Measurements from ENCODE around the gene AUTS2. TPM values are rescaled to one million over a fixed set of nuclear protein-coding genes. Genes with fewer than 3 reads are reported as not detected.

The AUTS2 gene
- total and polyA plus RNA-seq, 2 donors (not counting 1 experiment from before 2014, with no cell fraction given): 0.60 to 9.1 TPM

DNA sequence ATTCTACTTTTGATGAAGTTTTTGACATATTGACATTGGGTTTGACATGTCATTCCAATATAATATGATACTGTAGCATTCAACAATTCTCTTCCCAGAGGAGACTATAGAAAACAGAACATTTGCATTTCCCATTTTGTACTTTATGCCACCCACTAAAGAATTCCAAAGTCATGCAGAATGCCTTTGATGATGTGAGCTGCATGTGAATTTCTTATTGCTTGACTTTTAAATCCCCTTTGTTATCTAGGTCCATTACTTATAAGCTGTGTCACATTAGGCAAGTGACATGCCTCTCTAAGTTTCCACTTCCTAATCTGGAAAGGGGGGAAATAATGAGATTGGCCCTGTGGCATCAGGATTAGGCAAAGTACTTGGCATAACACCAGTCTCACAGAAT lies 436.7 kb downstream of the AUTS2 start:
- no peak for TF ChIP-seq EZH2 (IDR thresholded peaks at IDR 0.05; ENCODE audit: low read length, missing control alignments)
- TF ChIP-seq, protein P1, sequence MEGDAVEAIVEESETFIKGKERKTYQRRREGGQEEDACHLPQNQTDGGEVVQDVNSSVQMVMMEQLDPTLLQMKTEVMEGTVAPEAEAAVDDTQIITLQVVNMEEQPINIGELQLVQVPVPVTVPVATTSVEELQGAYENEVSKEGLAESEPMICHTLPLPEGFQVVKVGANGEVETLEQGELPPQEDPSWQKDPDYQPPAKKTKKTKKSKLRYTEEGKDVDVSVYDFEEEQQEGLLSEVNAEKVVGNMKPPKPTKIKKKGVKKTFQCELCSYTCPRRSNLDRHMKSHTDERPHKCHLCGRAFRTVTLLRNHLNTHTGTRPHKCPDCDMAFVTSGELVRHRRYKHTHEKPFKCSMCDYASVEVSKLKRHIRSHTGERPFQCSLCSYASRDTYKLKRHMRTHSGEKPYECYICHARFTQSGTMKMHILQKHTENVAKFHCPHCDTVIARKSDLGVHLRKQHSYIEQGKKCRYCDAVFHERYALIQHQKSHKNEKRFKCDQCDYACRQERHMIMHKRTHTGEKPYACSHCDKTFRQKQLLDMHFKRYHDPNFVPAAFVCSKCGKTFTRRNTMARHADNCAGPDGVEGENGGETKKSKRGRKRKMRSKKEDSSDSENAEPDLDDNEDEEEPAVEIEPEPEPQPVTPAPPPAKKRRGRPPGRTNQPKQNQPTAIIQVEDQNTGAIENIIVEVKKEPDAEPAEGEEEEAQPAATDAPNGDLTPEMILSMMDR (conservative IDR thresholded peaks at IDR 0.05 in 1 of 2, IDR thresholded peaks at IDR 0.05 in 1 of 2; ENCODE audit: low read depth in 1 of 2, low read length in 2 of 2): no peak
- H3K4me3 ChIP-seq (replicated peaks in 1 of 4; ENCODE audit: control extremely low read depth in 1 of 4, insufficient read depth in 1 of 4, low read depth in 3 of 4, low read length in 4 of 4): no peak overlapping the region
- H3K4me2 ChIP-seq (ENCODE audit: extremely low read depth, insufficient read depth, low read length): no peak overlapping the region
- no peaks in the 10 kb centered on the region for H3K4me1 ChIP-seq (ENCODE audit: control insufficient read depth, extremely low read depth, insufficient read depth, low read length)
- no peaks in the 10 kb centered on the region for H3K9me3 ChIP-seq (ENCODE audit: control insufficient read depth, insufficient read depth, low read depth, low read length)
- no peak overlapping the region for H3K9ac ChIP-seq (ENCODE audit: insufficient read depth, low read length)
- H3K27ac ChIP-seq (ENCODE audit: insufficient read depth, low read length): no peak overlapping the region
- no peak overlapping the region for H2AFZ ChIP-seq (ENCODE audit: low read length)
- no peaks in the 10 kb centered on the region for H3K79me2 ChIP-seq (ENCODE audit: control insufficient read depth, insufficient read depth, low read length)
- DNase-seq (ENCODE audit: low read depth in 2 of 2): no peak
- no peaks in the 10 kb centered on the region for H4K20me1 ChIP-seq (ENCODE audit: control insufficient read depth, extremely low read depth, insufficient read depth, low read length)
- no peaks in the 10 kb centered on the region for H3K36me3 ChIP-seq (ENCODE audit: control insufficient read depth, insufficient read depth, low read length)
- H3K27me3 ChIP-seq (ENCODE audit: control insufficient read depth, insufficient read depth, low read length): no peaks in the 10 kb centered on the region

DNA sequence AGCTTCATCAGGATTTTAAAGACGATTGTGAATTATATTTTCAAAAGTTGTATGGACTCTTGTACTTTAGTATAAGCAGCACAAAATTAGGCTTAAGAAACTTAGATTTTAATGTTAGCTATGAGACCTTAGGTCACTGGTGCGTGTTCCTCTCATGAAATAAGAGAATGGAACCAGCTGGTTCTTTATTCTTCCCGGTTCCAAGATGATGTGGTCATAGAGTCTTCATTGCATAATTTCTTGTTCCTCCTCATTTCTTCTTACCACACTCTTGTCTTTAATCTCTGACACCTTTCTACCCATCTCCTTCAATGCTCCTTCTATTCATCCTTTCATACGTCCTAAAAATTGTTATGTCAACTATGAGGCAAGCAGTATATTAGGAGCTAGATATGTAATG lies 437.2 kb downstream of the AUTS2 start:
- Histone ChIP-seq H4K20me1 (ENCODE audit: control insufficient read depth, extremely low read depth, insufficient read depth, low read length) (no peaks in the 10 kb centered on the region), H3K27ac (ENCODE audit: insufficient read depth, low read length) (no peak overlapping the region), H2AFZ (ENCODE audit: low read length) (no peak overlapping the region), H3K9ac (ENCODE audit: insufficient read depth, low read length) (no peak overlapping the region), H3K36me3 (ENCODE audit: control insufficient read depth, insufficient read depth, low read length) (no peaks in the 10 kb centered on the region), H3K4me2 (ENCODE audit: extremely low read depth, insufficient read depth, low read length) (no peak overlapping the region), H3K4me1 (ENCODE audit: control insufficient read depth, extremely low read depth, insufficient read depth, low read length) (no peaks in the 10 kb centered on the region), H3K79me2 (ENCODE audit: control insufficient read depth, insufficient read depth, low read length) (no peaks in the 10 kb centered on the region), H3K4me3 (replicated peaks in 1 of 4; ENCODE audit: control extremely low read depth in 1 of 4, insufficient read depth in 1 of 4, low read depth in 3 of 4, low read length in 4 of 4) (no peak overlapping the region), H3K9me3 (ENCODE audit: control insufficient read depth, insufficient read depth, low read depth, low read length) (no peaks in the 10 kb centered on the region), H3K27me3 (ENCODE audit: control insufficient read depth, insufficient read depth, low read length) (no peaks in the 10 kb centered on the region)
- TF ChIP-seq, protein P1 (conservative IDR thresholded peaks at IDR 0.05 in 1 of 2, IDR thresholded peaks at IDR 0.05 in 1 of 2; ENCODE audit: low read depth in 1 of 2, low read length in 2 of 2): no peak
- TF ChIP-seq EZH2 (IDR thresholded peaks at IDR 0.05; ENCODE audit: low read length, missing control alignments): no peak
- peak in 1 of 2 donors; percentile 39 for DNase-seq (ENCODE audit: low read depth in 2 of 2)

DNA sequence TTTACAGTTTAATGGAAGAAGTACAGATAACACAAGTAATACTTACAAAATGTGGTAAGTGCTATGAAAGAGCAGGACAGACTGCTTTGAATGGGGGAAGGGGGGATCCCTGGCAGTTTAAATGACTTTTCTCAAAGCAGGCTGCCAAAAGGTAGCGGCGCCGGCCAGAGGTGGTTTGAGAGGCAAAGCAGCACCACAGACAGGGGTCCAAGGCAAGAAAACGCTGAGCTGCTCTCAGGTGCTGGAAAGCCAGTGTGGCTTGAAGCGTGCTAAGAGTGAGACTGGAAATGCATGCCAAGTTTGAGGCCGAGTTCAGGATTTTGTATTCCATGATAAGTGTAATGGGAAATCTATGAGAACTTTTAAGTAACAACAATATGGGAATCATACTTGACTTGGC lies 437.7 kb downstream of the AUTS2 start:
- no peak overlapping the region for H3K4me3 ChIP-seq (replicated peaks in 1 of 4; ENCODE audit: control extremely low read depth in 1 of 4, insufficient read depth in 1 of 4, low read depth in 3 of 4, low read length in 4 of 4)
- no peaks in the 10 kb centered on the region for H3K36me3 ChIP-seq (ENCODE audit: control insufficient read depth, insufficient read depth, low read length)
- H2AFZ ChIP-seq (ENCODE audit: low read length): no peak overlapping the region
- no peaks in the 10 kb centered on the region for H4K20me1 ChIP-seq (ENCODE audit: control insufficient read depth, extremely low read depth, insufficient read depth, low read length)
- no peaks in the 10 kb centered on the region for H3K4me1 ChIP-seq (ENCODE audit: control insufficient read depth, extremely low read depth, insufficient read depth, low read length)
- DNase-seq (ENCODE audit: low read depth in 2 of 2): no peak
- no peak overlapping the region for H3K9ac ChIP-seq (ENCODE audit: insufficient read depth, low read length)
- TF ChIP-seq EZH2 (IDR thresholded peaks at IDR 0.05; ENCODE audit: low read length, missing control alignments): no peak
- no peak overlapping the region for H3K4me2 ChIP-seq (ENCODE audit: extremely low read depth, insufficient read depth, low read length)
- H3K9me3 ChIP-seq (ENCODE audit: control insufficient read depth, insufficient read depth, low read depth, low read length): no peaks in the 10 kb centered on the region
- H3K27ac ChIP-seq (ENCODE audit: insufficient read depth, low read length): no peak overlapping the region
- H3K27me3 ChIP-seq (ENCODE audit: control insufficient read depth, insufficient read depth, low read length): no peaks in the 10 kb centered on the region
- H3K79me2 ChIP-seq (ENCODE audit: control insufficient read depth, insufficient read depth, low read length): no peaks in the 10 kb centered on the region
